HG03064 (cell line): ENCODE measurements around the gene EFNB2.

ENCODE experiments used
- ATAC-seq: cut with Tn5 transposase; IDR thresholded peaks from one replicate; pipeline ENCODE4 v1.9.1; 2021; ENCODE audit warnings: low read depth; ENCODE audit not compliant: unreplicated experiment

EFNB2 gene, protein sequence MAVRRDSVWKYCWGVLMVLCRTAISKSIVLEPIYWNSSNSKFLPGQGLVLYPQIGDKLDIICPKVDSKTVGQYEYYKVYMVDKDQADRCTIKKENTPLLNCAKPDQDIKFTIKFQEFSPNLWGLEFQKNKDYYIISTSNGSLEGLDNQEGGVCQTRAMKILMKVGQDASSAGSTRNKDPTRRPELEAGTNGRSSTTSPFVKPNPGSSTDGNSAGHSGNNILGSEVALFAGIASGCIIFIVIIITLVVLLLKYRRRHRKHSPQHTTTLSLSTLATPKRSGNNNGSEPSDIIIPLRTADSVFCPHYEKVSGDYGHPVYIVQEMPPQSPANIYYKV

DNA sequence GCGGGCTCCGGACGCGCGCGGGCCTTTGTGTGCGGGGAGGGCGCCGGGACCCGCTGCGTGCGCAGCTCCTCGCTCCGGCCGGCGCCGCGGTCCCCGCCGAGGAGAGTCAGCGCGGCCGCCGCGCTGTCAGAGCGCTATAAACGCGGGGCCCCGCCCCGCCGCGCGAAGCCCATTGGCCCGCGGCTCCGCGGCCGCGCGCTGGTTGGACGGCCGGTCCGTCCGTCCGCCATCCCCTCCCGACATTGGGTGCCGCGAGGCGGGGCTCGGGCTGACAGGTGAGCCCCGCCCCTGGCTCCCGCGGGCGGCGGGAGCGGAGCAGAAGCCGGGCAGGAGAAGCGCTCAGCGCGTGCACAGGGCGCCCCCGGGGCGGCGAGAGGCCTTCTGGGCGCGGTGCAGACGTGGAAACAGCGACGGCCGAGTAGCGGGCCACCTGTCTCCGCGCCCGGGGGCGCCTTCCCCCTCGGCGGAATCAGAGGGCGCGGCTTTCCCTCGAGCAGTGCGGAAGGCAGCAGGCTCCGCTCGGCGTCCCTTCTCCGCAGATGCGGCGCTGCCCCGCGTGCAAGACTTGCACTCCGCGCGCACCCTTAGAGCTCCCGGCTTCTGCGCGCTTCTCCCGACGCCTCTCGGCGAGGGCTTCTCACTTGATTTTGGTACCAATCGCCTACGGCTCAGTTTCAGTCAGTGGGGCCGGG, at the start of gene EFNB2:
TSS of gene EFNB2 (minus strand) at position 111 of the 692 bp plus-strand sequence. CDS start 698 bp downstream, outside the sequence.
- peak; percentile 97 for ATAC-seq

DNA sequence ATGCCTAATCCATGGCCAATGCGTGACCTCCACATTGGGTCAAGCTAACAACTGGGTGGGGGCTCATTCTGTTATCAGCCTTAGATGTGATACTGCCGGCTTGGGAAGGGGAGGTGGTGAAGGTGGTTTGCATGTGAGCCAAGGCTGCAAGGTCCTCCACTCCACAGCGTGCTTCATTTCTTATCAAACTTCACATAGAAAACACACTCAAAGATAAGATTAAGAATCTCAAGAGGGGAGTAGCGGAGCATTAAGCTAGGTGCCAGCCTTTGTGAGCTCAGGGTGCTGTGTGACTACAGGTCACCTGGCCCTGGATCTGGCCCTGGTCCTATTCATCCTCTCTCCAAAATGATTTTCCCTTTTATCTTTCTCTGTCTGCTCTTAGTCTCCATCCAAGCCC, 45.8 kb upstream of the EFNB2 start:
- ATAC-seq, result no peak

DNA sequence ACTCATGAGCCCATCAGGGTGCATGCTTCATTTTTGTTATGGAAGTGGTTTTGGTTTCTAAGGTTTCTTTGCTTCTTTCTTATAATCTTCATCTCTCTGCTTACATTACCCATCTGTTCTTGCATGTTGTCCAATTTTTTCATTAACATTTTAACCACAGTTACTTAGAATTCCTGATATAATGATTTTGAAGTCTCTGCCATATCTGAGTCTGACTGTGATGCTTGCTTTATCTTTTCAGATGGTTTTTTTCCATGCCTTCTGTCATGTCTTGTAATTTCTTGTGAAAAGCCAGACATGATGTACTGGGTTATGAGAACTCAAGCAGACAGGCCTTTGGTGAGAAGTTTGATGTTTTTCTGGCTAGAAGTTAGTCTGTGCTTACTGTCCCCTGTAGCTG, 40.4 kb upstream of the EFNB2 start:
- no peak for ATAC-seq

DNA sequence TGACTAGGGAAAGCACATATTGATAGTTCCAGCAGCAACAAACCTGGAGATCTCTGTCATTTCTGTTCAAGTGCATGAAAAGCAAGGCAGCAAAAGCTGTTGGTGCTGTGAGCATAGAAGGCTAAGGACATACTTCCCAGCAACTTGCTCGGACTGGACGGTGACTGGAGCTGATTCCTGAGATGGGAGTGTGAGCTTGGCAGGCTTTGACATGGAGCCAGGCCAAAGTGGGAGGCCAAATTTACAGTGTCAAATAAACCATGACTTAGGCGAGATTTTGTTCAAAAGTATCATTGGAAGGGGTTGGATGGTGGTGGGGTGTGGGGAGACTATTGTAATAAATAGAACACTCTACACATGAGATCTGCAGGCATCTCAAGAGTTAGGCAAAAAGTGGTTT, 38.4 kb upstream of the EFNB2 start:
- ATAC-seq, result no peak

DNA sequence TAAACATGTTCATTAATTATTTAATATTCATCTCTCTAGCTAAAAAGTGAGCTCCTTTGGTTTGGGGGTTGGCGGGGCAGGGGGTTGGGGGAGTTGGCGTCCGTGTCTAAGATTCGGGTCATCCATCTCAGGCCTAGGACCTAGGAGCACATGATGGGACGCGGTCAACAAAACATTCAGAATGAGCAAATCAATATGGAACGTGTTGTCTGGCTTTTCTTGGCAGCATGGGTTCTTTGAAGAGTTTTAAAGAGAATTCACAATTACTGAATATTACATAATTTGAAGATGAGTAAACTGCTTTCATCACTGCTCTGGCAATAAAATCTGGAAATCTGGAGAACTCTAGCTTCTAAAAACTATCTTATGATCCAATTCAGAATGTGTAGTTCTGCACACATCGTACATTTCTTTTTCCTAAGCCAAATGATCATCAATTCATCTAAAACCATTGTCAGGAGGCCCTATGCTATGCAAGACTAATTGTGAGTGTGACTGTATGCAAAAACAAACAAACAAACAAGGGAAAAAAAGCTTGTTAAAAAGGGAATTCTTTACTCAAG, 37.9 kb upstream of the EFNB2 start:
- no peak for ATAC-seq

DNA sequence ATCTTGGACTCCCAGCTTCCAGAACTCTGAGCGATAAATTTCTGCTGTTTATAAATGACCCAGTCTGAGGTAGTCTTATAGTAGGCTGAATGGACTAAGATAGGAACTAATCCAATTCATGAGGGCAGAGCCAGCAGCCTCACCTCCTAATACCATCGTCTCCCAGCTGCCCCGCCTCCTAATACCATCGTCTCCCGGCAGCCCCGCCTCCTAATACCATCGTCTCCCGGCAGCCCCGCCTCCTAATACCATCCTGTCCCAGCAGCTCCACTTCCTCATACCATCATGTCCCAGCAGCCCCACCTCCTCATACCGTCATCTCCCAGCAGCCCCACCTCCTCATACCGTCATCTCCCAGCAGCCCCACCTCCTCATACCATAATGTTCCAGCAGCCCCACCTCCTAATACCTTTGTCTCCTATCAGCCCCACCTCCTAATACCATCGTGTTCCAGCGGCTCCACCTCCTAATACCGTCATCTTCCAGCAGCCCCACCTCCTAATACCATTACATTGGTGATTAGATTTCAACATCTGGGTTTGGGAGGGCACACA, 34.9 kb upstream of the EFNB2 start:
- ATAC-seq, result no peak

DNA sequence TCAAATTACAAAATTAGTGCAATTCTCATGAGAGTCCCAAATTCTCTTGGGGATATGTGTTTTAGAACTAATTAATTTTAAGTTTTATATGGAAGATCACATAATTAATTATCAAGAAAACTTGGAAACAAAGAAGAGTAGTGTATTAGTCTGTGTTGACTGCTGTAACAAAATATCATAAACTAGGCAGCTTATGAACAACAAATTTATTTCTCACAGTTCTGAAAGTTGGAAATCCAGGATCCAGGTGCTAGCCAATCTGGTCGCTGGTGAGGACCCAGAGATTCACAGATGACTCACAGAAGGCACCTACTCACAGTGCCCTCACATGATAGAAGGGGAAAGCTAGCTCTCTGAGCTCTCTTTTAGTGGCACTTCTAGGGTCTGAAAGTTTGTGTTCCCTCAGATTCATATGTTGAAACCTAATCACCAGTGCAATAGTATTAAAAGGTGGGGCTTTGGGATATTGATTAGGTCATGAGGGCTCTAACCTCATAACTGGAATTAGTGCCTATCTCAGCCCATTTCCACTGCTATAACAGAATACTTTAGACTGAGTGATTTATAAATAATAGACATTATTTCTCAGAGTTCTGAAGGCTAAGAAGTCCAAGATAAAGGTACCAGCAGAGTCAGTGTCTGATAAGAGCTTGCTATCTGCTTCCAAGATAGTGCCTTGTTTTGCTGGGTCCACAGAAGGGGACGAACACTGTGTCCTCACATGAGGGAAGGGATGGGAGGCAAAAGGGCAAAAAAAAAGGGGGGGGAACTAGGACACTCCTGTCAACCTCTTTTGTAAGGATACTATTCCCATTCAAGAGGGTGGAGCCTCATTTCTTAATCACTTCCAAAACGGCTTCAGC, 34.0 kb upstream of the EFNB2 start:
- ATAC-seq, result no peak

DNA sequence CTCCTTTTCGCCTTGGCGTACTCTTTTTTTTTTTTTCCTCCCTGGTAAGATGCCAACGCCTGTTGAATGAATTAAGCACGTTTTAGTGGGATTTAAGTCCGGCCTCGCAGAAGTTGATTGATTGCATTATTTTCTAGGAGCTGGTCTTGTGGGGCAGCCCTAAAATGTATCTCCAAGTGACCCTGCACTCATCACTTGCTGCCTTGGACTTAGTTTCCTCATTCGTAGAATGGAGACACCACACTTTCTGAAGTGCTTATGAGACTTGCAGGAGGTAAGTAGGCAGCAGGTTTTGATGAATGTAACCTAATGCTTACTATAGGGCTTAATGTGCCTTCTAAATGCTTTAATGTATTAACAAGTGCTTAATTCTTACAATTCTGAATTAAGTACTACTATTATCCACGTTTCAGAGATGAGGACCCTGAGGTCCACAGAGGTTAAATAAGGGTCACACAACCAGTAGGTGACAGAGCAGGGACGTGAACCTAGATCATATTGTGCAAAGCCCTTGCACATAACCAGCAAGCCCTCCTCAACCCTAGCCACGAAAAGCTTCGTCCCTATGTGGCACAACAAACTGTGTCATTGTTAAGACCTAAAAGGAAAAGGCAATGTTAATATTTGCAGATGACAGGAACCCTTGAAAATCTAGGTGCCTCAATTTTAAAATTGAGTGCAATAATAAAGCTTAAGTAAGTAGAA, 33.0 kb upstream of the EFNB2 start:
- peak; percentile 34 for ATAC-seq

DNA sequence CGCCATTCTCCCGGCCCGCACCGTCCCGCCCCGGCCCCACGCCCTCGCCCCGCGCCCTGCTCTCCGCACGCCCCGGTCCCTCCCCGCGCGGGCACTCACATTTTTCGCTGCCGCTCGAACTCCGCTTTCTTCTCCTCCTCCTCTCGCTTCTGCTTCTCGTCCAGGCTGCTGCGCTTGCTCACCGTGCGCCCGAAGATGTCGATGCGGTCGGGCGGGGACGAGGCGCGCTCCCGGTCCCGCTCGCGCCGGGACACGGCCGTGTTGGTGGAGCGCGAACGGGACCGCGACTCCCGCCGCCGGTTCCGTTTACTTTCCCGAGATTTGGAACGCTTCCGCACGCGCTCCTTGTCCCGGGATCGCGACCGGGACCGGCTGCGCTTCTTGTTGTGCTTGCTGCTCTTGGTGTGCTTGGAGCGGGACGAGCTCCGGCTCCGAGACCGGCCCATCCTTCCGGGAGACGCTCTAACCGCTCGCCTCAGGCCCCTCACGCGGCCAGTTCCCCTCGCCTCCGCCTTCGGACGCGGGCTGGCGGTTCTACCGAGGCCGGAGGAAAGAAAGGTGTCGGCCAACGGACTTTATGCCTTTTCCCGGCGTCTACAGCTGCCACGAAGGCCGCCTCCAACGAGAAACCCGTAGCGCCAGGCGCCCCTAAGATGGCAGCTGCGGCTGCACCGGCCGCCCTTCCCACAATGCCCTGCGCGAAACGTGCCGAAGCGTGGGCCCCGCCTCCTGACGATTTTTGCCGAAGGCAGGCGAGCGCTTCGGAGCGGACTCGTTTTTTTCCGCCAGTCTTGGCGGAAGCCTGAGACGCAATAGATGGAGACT, 32.2 kb upstream of the EFNB2 start, which contains the start of gene ARGLU1:
TSS of gene ARGLU1 (minus strand) at position 664 of the 825 bp plus-strand sequence. CDS start at position 446, 218 bp downstream.
- peak; percentile 79 for ATAC-seq

DNA sequence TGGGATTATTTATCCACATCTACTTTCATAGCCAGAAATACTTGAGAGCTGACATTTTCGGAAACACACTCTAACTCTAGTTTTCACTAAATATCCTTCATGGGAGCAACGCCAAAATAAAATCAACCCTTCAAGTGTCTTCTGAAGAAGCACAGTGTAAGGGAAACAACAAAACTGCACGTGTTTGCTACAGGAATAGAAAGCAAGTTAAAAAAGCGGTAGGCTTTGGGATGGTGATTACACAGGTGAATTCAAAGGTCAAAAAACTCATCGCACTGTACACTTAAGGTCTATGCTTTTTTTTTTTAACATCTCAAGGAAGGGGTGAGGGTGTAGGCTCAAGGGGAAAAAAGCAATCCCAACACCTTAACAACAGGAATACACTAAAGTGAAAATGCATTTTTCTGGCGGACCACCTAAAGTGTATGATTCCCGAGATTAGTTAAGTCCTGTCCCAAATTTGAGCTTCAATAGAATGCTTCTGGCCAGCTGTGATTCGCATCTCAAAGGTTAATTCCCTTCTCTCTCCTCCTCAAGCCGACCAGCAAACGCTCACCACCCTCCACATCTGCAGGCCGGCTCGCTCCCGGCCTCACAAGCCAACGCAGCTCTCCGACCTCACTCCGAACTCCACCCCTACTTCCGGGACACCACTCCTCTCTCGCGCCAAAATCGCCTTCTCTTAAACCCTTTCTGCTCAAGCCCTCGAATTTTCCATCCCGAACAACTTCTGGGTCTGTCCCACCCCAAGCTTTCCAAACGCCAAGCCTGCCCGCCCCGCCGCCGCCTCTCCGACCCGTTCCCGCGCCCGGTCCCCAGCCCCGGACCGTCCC, 31.4 kb upstream of the EFNB2 start:
- ATAC-seq, result peak; percentile 44

DNA sequence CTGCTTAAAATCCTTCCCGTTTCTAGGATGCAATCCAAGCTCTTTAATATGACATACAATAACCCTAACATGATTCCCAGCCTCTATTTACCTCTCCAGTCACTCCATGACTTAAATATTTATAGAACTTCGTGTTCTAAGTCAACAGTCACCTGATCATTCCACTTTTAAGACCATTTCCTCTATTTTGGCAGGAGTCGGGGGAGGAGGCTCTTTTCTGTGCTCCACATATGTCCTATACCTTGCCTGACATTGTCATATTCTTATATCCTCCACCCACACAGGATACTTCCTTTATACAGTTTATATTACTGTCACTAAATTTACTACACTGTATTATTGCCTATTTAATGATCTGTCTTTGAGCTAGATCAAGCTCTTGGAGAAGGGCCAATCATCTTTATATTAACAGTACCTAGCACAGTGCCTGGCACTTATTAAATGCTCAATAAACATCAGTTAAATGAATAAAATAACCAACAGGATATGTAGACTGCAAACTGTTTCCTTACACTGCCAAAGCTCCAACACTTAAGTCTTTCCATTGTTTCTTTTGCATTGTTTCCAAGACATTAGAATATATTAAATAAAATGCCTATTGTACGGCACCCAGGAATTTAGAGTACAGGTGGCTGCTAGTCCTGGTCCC, 29.8 kb upstream of the EFNB2 start:
- no peak for ATAC-seq

DNA sequence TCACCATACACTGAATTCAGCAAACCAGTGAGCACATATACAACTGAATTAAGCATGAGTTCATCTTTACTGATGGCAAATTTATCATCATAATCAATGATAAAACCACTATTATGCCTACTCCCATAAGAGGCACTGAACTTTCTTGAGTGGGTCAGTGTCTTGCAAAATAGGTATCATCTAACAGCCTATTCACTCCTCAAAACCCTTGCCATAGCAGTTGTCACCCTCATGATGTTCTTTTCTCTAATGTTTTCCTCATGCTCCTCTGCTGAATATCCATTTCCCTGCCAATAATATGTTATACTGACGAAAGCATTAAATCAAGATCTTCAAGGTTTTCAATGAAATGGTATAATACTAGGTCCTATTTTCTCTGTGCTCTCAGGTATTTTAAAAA, 26.8 kb upstream of the EFNB2 start:
- ATAC-seq, result no peak

DNA sequence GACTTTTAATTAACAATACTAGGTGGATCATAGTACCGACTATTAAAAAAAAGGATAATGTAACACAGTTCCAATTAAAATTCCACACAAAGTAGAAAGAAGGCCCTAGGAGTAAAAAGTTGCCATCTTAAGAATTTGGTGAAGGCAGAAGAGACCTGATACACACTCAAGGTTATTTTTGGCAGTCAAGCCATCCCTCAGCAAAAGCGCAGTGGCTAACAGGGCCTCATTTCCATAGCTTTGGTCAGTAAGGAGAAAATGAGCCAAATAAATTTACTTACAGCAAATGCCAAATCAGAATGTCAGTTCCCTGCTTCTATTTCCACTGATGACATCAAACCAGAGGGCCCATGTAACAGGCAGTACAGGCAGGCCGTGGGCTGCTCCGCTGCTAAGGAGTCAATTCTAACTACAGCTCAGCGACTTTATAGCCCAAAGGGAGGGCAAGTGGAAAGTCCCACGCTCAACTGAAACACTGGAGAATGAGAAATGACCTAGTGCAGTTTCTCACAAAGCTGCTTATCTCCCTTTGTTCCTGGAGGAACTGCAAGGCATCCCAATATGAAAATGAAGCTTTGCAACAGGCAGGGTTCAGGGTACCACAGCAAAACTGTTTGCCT, 26.2 kb upstream of the EFNB2 start:
- ATAC-seq, result peak; percentile 62

DNA sequence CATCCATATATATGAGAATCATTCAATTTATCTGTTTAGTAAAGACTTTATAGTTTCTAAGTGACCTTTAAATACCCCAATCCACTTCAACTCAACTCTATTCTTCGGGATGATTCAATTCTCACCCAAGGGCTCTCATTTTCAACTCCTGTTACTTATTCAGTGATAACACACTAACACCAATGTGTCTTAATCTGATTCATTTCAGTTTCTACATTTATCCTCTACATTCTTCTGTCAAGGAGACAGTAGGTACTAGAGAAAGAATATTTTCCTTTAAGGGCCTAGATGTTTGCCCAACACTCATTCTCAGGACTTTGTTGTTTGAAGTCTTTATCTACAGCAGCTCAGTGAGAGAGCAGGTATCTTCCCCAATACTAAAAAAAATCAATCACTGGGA, 25.4 kb upstream of the EFNB2 start:
- no peak for ATAC-seq

DNA sequence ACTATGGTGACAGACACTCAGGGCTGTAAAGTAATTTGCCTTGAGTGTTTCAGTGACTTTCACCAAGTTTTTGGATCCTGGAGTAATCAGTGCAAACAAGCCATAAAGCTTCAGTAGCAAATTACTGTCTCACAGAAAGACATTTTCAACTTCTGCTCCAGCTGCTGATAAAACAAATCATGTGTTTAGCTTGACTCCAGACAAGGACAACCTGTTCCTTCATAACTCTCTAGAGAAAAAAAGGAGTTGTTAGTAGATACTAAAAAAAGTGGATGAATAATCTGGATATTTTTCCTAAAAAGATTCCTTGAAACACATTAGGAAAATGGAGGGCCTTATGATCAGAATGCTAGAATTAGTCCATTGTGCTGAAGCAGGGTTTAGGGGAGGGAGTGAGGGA, 23.1 kb upstream of the EFNB2 start:
- no peak for ATAC-seq

DNA sequence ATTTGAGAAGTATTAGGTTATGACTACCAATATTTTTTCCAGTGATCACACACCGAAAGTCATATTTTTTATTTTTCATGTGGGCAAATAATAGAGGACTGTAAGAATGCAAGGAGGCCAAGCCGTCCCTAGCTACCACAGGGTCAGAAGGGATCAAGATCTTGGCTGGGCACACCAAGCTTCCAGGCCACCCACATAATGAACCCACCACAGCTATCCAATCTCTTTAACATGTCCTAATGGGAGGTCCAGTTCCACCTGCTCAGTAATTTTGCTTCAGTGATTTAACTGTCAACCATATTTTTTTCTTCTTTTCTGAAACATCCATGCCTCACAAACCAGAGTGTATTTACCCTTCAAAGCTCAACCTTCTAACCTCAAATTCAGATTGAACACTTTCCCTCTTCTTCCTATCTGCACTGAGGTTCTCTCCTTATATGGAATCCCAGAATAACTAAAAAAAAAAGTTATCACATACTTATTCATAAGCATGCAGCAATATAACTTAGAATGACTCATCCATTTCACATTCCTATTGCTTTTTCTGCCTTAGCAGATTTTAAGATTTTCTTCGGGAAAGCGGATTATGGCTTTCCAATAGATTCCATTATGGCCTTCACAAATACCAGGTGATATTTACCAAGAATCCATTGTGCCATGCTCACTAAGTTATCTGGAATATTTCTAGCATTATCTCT, 20.3 kb upstream of the EFNB2 start:
- ATAC-seq, result no peak

DNA sequence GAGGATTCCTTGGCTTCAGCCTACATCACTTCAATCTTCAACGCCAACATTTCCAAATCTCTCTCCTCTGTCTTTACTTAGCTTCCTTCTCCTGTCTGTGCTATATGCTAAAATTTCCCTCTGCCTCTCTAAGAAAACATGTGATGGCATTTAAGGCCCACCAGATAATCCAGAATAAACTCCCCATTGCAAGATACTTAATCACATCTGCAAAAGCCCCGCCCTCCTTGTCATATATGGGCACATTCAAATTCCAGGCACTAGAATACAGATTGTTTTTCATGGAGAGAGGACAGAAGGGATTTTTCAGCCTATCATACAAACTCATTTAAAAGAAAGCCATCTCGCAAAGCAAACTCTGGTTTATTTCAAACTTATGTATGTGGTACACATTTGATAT, 16.3 kb upstream of the EFNB2 start:
- no peak for ATAC-seq
